Astrocyte (in vitro differentiated cells and primary cell): ENCODE data around the gene PPP1R15A. TPM values are rescaled to one million over a fixed set of nuclear protein-coding genes. Genes with fewer than 3 reads are reported as not detected.
A peak's percentile ranks its signal among the peaks of the same experiment; 100 is the strongest.
"Not testable (repeated sequence)": the region's sequence is repeated elsewhere in the genome, so short reads cannot be mapped to it uniquely, and the experiment has no call there.

Source experiments
- DNase-seq: peaks from one replicate; pipeline ENCODE4 v3.0.0-alpha.2; 2010; ENCODE audit warnings: low read depth
- FAIRE-seq: peaks from 2 replicates; lab custom pipeline; 2011; peaks lifted over from hg19 to GRCh38; lab: Jason Lieb, UNC
- H2AFZ ChIP-seq: 2 replicates; pipeline ENCODE4 v1.6.0; 2012; ENCODE audit warnings: low read depth, low read length, inconsistent platforms
- H3K27ac ChIP-seq: 2 replicates; pipeline ENCODE4 v1.5.1; 2011; ENCODE audit warnings: low read depth, low read length, inconsistent platforms
- H3K27me3 ChIP-seq: 2 replicates; pipeline ENCODE4 v1.6.0; 2011; ENCODE audit warnings: low read length, inconsistent platforms; ENCODE audit not compliant: insufficient read depth
- H3K36me3 ChIP-seq: 2 replicates; pipeline ENCODE4 v1.5.1; 2011; ENCODE audit warnings: low read length, inconsistent platforms; ENCODE audit not compliant: insufficient read depth
- H3K4me1 ChIP-seq: 2 replicates; pipeline ENCODE4 v1.5.1; 2011; ENCODE audit warnings: low read length, inconsistent platforms; ENCODE audit not compliant: insufficient read depth
- H3K4me2 ChIP-seq: 2 replicates; pipeline ENCODE4 v1.6.0; 2012; ENCODE audit warnings: low read length, inconsistent platforms
- H3K4me3 ChIP-seq: 2 replicates; pipeline ENCODE4 v1.5.1; 2011; ENCODE audit warnings: low read depth, mild to moderate bottlenecking, low read length, inconsistent platforms; ENCODE audit not compliant: insufficient read depth
- H3K79me2 ChIP-seq: 2 replicates; pipeline ENCODE4 v1.6.0; 2012; ENCODE audit warnings: mild to moderate bottlenecking, low read length, inconsistent platforms; ENCODE audit not compliant: insufficient read depth
- H3K9ac ChIP-seq: 2 replicates; pipeline ENCODE4 v1.6.0; 2012; ENCODE audit warnings: mild to moderate bottlenecking, low read length, inconsistent platforms
- H3K9me3 ChIP-seq: 2 replicates; pipeline ENCODE4 v1.5.1; 2012; ENCODE audit warnings: low read depth, mild to moderate bottlenecking, low read length, inconsistent platforms; ENCODE audit not compliant: insufficient read depth
- H4K20me1 ChIP-seq: 2 replicates; pipeline ENCODE4 v1.6.0; 2012; ENCODE audit warnings: low read length, inconsistent platforms; ENCODE audit not compliant: insufficient read depth
- H3K27ac Mint-ChIP-seq: one replicate; pipeline ENCODE4 v1.8.0; 2021; ENCODE audit warnings: mild to moderate bottlenecking, mixed read lengths; ENCODE audit not compliant: unreplicated experiment
- H3K27me3 Mint-ChIP-seq: one replicate; pipeline ENCODE4 v1.8.0; 2021; ENCODE audit warnings: low read depth, mixed read lengths; ENCODE audit not compliant: unreplicated experiment
- H3K36me3 Mint-ChIP-seq: one replicate; pipeline ENCODE4 v1.8.0; 2021; ENCODE audit warnings: low read depth, mixed read lengths; ENCODE audit not compliant: unreplicated experiment
- H3K4me1 Mint-ChIP-seq: one replicate; pipeline ENCODE4 v1.8.0; 2021; ENCODE audit warnings: low read depth, mixed read lengths; ENCODE audit not compliant: unreplicated experiment
- H3K4me3 Mint-ChIP-seq: one replicate; pipeline ENCODE4 v1.8.0; 2021; ENCODE audit warnings: mild to moderate bottlenecking, moderate library complexity, mixed read lengths; ENCODE audit not compliant: unreplicated experiment
- H3K9me3 Mint-ChIP-seq: one replicate; pipeline ENCODE4 v1.8.0; 2021; ENCODE audit warnings: mild to moderate bottlenecking, mixed read lengths; ENCODE audit not compliant: unreplicated experiment
- EZH2 ChIP-seq: IDR thresholded peaks from 2 replicates; pipeline ENCODE4 v1.6.1; 2012; ENCODE audit warnings: mild to moderate bottlenecking, low read length, inconsistent platforms; ENCODE audit not compliant: insufficient read depth
- total RNA-seq: library from RNA; stranded (reverse); gene quantifications from 2 replicates; pipeline ENCODE4 v1.2.1, GENCODE V29; 2021
- TF ChIP-seq, protein P1 (sequence below): IDR thresholded peaks from 2 replicates; pipeline ENCODE4 v1.5.1; 2011; ENCODE audit warnings: low read depth, mild to moderate bottlenecking, inconsistent platforms, low read length, moderate library complexity; ENCODE audit not compliant: insufficient read depth

PPP1R15A gene
- total RNA-seq, 1 donor from 2014 or later: 53.2 TPM

DNA sequence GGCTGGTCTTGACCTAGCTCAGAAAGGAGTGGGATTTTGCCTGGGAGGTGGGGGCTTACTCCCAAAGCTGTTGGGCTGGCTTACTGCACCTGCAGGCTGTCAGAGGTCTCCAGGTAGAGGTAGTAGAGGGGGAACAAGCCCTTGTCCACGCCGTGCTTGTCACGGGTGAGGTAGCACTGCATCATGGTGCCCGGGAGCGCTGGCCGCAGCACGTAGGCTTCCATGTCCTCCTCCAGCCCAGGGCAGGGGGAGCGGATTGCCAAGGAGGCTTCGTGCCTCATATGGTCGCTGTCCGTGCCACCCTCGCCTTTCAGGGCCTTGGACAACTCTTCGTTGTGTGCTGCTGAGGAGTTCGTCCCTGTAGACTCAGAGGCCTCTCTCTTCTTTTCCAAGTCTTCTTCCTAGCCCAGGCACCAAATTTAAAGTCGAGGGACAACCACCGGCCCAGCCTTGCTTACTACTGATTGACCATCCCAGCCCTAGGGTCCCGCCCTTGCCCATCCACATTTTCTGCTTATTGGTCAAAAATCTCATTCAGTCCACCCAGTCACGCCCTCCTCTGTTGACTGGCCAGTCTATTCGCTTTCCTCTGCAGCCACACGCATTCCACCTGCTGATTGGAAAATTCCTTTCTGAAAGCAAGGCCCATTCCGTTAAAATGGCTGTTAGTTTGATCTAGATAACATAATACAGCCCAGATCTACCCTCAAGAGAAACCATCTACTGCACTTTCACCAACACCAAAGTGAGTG, 15.8 kb downstream of the PPP1R15A start:
- H3K27ac ChIP-seq: no peak overlapping the region
- Mint-ChIP-seq H3K27me3 (peaks cover 5% of the 10 kb centered on the region), H3K9me3 (peaks cover 6% of the 10 kb centered on the region), H3K4me1 (no peaks in the 10 kb centered on the region), H3K27ac (no peak overlapping the region), H3K36me3 (peaks cover 6% of the 10 kb centered on the region), H3K4me3 (no peak overlapping the region)
- H3K4me1 ChIP-seq: no peaks in the 10 kb centered on the region
- H3K79me2 ChIP-seq: no peaks in the 10 kb centered on the region
- no peak overlapping the region for H2AFZ ChIP-seq
- H3K4me3 ChIP-seq: no peak overlapping the region
- no peaks in the 10 kb centered on the region for H3K27me3 ChIP-seq
- H3K36me3 ChIP-seq: no peaks in the 10 kb centered on the region
- FAIRE-seq (no peak), DNase-seq (no peak)
- TF ChIP-seq, protein P1, sequence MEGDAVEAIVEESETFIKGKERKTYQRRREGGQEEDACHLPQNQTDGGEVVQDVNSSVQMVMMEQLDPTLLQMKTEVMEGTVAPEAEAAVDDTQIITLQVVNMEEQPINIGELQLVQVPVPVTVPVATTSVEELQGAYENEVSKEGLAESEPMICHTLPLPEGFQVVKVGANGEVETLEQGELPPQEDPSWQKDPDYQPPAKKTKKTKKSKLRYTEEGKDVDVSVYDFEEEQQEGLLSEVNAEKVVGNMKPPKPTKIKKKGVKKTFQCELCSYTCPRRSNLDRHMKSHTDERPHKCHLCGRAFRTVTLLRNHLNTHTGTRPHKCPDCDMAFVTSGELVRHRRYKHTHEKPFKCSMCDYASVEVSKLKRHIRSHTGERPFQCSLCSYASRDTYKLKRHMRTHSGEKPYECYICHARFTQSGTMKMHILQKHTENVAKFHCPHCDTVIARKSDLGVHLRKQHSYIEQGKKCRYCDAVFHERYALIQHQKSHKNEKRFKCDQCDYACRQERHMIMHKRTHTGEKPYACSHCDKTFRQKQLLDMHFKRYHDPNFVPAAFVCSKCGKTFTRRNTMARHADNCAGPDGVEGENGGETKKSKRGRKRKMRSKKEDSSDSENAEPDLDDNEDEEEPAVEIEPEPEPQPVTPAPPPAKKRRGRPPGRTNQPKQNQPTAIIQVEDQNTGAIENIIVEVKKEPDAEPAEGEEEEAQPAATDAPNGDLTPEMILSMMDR: no peak
- TF ChIP-seq EZH2: no peak
- H3K9me3 ChIP-seq: no peaks in the 10 kb centered on the region
- H3K9ac ChIP-seq: no peak overlapping the region
- no peak overlapping the region for H3K4me2 ChIP-seq
- H4K20me1 ChIP-seq: no peaks in the 10 kb centered on the region

DNA sequence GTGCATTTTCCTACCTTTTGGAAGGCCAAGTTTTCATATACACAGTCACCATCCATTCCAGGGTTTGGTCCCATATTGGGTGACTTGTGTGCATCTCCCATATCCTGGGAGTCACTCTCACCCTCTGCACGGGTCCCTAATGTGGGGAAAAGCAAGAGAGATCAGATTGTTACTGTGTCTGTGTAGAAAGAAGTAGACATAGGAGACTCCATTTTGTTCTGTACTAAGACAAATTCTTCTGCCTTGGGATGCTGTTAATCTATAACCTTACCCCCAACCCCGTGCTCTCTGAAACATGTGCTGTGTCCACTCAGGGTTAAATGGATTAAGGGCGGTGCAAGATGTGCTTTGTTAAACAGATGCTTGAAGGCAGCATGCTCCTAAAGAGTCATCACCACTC, 17.3 kb downstream of the PPP1R15A start:
- not testable (repeated sequence) for H3K4me1 ChIP-seq, FAIRE-seq, H3K4me3 ChIP-seq, H3K4me3 Mint-ChIP-seq, H3K27me3 ChIP-seq, H3K9me3 Mint-ChIP-seq, H2AFZ ChIP-seq, H3K27me3 Mint-ChIP-seq, H3K36me3 Mint-ChIP-seq, H3K4me1 Mint-ChIP-seq, H3K79me2 ChIP-seq, H3K9ac ChIP-seq, H3K4me2 ChIP-seq, DNase-seq, H3K27ac Mint-ChIP-seq, H4K20me1 ChIP-seq, H3K27ac ChIP-seq, H3K9me3 ChIP-seq, H3K36me3 ChIP-seq

DNA sequence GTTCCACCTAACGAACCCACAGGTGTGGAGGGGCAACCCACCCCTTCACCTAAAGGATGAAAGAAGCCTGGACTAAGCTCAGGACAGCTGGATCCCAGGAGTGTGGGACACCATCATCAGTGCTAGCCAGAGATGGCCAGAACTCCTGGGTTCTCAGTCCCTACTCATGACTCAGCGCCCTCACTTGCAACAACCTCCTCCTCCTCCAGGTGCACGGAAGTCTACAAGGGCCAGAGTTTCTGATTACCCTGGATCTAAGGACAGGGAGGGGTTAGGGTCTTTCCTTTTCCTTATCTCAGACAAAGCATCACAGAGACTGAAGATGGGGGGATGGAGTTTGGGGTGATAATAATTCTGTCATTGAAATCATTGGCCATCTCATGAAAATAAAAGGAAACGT, 18.3 kb downstream of the PPP1R15A start:
- Mint-ChIP-seq H3K9me3 (peaks cover 4% of the 10 kb centered on the region), H3K4me3 (no peak overlapping the region), H3K36me3 (peaks cover 1% of the 10 kb centered on the region), H3K27ac (peak overlapping the region; percentile 41), H3K27me3 (peaks cover 11% of the 10 kb centered on the region), H3K4me1 (no peaks in the 10 kb centered on the region)
- Histone ChIP-seq H3K9ac (no peak overlapping the region), H2AFZ (no peak overlapping the region), H3K4me2 (no peak overlapping the region), H3K27me3 (peaks cover 5% of the 10 kb centered on the region), H3K79me2 (no peaks in the 10 kb centered on the region), H3K9me3 (no peaks in the 10 kb centered on the region), H3K27ac (no peak overlapping the region), H4K20me1 (no peaks in the 10 kb centered on the region), H3K4me1 (no peaks in the 10 kb centered on the region), H3K4me3 (no peak overlapping the region), H3K36me3 (no peaks in the 10 kb centered on the region)
- DNase-seq: no peak
- FAIRE-seq: no peak
- TF ChIP-seq, protein P1: no peak
- no peak for TF ChIP-seq EZH2
